HG03378 (cell line): ENCODE results near the gene TBXAS1.

Source experiments
- ATAC-seq: cut with Tn5 transposase; IDR thresholded peaks from one replicate; pipeline ENCODE4 v1.9.1; 2021; ENCODE audit warnings: mild to moderate bottlenecking, moderate library complexity; ENCODE audit not compliant: unreplicated experiment

TBXAS1 gene

DNA sequence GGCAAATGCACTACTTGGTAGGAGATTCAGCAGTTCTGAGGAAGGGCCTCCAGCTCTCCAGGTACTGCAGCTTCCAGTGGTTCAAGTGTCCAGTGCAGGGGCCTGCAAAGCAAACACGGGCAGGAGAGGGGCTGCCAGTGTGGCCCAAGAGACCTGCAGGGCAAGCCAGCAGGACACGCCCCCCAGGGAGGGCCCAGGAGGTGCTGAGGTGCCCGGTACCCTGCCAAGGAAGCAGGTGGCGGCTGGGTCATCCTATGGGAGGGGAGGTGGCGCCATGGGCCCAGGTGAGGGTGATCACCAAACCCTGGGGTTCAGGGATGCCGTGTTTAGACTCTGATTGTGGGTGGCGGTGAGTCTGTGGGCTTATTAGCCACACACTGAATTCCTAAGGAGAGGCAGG is 188.0 kb downstream of the TBXAS1 start:
- no peak for ATAC-seq

GRCh38 chr7:140017543-140017942 is 188.5 kb downstream of the TBXAS1 start:
- ATAC-seq: no peak

DNA sequence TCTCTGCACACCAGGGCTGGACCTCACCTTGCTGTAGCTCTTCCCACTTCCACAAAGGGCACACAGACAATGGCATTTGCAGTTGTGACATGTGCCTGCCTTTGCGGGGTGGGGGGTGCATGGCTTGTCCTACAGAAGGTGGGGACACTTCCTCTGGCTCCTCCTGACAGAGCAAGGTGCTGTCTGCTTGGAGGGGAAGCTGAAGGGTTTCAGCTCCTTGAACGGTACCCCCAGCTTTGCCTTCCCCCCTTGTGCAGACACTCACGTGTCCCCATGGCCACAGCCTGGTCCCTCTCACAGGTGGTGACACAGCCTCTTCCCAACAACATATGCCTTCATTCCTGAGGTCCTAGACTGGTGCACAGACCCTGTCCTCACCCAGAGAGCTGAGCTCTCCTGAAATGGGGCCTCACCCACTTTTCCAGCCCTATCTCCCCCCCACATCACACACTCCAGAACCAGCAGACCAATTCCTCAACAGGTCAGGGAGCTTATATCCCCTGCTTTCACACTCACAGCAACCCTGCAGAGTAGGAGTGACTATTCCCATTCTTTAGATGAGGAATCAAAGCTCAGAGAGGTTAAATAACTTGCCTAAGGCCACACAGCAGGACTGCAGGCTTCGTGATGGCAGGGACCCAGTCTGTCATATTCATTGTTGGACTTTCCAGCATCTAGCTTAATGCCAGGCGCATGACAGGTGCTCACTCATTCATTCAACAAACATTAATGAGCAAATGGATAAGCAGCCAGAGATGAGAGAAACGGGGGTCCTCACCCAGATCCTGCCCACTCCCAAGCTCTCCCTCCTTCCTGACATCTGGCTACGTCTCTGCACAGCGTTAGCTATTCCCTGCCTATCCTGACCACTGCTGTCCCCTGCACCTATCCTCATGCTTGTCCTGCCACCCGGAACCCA is 189.3 kb downstream of the TBXAS1 start:
- ATAC-seq: no peak

DNA sequence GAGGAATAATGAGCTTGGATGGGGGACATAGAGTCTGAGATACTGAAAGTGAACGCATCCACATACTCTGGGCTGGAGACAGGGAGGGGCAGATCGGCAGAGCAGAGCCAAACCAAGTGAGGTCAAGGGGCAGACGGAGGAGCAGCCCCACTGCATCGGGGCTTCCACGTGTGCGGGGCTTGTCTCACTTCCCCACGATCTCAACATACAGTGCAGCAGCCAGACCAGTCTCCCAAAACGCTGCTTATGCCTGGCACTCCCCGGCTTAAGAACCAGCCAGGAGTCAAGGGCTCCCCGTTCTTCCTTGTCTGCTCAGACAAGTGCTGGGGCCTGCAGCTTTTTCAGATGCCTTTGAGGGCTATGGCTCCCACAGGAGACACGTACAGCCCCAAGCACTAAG is 190.1 kb downstream of the TBXAS1 start:
- no peak for ATAC-seq

DNA sequence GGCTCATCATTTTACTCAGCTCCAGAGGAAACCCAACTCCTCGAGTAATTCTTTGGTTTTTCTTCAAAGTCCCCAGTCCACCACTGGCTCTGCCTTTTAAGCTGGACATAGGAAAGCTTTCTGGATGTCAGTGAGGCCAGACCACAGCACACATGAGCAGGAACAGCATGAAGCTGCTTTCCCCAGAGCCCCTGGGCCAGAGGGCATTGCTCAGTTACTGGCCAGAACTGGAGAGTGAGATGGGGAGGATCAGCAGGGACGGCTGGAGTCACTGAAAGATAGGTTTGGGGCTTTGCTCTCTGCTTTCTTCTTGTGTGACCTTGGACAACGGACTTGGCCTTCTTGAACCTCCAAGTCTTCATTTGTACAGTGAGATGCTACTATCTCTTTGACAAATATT is 190.5 kb downstream of the TBXAS1 start:
- ATAC-seq: no peak

- no peak for ATAC-seq
Measured at GRCh38 chr7:140021603-140022002, 192.5 kb downstream of the TBXAS1 start.

GRCh38 chr7:140022582-140023211 is 193.6 kb downstream of the TBXAS1 start:
- ATAC-seq: no peak

- no peak for ATAC-seq
Measured at GRCh38 chr7:140023728-140024127, 194.7 kb downstream of the TBXAS1 start.

GRCh38 chr7:140024585-140024984 is 195.5 kb downstream of the TBXAS1 start:
- no peak for ATAC-seq

- no peak for ATAC-seq
Measured at GRCh38 chr7:140025241-140025640, 196.2 kb downstream of the TBXAS1 start.

DNA sequence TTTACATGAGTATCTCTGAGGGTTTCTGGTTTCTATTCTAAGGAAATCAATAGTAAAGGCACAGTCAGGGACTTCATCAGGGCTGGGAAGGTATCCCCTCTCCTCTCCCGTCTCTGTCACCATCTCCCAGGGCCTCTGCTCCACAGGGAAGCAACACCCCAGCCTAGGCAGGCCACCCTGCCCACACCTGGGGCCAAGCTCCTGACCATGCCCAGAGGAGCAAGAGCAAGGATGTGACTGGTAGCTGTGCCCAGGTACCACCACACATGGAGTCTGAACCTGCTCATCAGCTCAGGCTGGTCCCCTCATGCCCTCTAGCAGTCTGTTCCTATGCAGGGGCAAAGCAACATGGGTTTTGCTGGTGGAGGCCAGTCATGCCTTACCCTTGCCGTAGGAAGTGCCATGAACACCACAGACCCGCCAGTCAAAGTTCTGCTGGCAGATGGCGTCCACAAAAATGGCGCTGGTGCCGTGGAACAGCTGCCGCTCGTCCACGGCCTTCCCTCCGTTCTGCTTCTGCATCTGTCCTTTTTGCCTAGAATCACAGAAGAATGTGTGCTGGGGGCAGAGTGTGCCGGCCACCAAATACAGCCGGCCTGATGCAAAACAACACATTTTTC is 196.9 kb downstream of the TBXAS1 start:
- ATAC-seq: no peak

DNA sequence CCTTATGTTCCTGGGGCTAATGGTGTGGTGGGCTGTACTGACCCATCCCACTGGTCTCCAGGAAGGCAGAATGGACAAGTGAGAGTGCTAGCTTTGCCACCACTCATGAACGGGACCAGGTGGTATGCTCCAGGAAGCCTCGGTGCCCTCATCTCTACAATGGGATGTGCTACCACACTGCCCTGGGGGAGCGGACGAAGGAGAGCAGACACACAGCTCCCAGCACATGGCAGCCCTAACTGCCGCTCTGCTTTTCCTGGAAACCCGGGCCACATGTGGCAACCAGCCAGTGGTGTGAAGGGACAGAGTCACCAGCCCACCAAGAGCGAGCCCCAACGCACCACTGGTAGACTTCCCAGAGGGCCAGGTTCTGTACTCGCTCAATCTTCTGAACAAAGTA is 197.9 kb downstream of the TBXAS1 start:
- ATAC-seq: no peak

GRCh38 chr7:140027858-140028257 is 198.8 kb downstream of the TBXAS1 start:
- no peak for ATAC-seq

DNA sequence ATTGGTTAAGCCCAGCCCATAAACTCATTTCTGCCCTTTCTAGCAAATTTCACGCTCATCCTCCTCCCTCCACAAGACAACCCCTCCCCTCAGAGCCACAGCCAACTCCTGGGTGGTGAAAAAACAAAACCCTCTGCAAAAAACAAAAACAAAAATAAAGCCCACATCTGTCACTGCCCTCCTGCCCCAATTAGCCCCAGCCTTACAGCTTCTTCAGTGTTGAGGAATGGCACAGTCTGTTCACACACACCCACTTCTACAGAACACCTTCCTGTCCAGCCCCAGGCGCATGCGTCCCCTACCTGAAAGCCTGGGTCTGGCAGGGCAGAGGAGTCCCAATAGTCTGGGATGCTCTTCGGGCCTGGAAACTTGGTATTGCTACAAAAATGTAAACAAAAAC is 199.2 kb downstream of the TBXAS1 start:
- no peak for ATAC-seq

DNA sequence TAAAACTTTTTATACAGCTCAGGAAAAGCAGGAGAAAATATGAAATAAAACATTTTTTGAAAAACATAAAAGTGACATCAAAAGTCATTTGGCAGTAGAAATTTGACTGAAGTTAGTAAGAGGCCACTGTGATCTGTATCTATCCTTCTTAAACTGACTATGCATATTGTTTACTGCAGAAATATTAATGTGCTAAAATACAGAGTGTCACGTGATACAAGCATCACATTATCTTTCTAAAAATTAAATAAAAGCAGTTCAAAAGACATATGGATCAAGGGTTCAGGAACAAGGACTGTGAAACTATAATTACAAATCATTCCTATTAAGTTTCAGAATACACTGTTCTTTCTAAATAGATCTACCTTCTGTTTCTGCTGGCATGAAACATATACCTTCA is 200.0 kb downstream of the TBXAS1 start:
- ATAC-seq: no peak

DNA sequence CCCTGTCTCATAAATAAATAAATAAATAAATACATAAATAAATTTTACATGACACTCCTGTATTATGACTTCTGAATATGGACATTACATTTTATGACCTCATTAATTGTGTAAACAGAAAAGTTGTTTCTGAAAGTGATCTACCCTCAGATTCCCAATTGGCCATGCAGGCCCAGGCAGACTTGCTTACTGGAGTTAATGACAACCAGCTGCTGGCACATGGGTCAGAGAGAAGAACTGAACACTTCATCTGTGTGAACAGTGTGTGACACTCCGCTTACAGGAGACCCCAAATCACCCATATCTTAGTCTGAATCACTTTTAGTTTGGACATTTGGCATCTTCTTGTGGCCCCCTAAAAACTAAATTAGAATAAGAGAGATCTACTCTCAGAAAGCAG is 202.3 kb downstream of the TBXAS1 start:
- ATAC-seq: no peak

GRCh38 chr7:140033036-140033435 is 204.0 kb downstream of the TBXAS1 start:
- ATAC-seq: no peak

GRCh38 chr7:140033779-140034363 is 204.8 kb downstream of the TBXAS1 start:
- no peak for ATAC-seq

DNA sequence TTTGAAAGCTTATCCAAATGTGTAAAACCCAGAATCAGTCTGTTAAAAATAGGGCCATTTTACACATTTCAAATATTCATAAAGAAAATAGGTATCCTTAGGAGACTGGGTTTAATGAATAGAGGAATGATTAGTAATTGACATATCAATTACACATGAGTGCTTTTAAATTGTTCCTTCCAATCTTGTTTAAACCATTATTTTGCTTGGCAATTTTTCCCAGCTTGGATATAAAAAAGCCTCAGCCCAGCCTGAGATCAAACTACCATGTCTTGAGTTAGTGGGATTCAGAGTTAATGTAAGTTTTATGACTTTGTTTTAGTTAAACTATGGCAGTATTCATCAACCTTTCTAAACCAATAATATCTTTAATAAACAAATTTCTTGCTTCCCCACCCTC is 205.4 kb downstream of the TBXAS1 start:
- ATAC-seq: no peak

GRCh38 chr7:140035400-140036223 is 206.5 kb downstream of the TBXAS1 start:
- no peak for ATAC-seq
